ENCODE measurements around the gene IVNS1ABP.

- TF ChIP-seq EZH2 (IDR thresholded peaks at IDR 0.05; ENCODE audit: low read depth, unreplicated experiment) (no peak), CTCF (conservative IDR thresholded peaks at IDR 0.05; ENCODE audit: low read depth in 2 of 2) (no peak), JUNB (IDR thresholded peaks at IDR 0.05; ENCODE audit: unreplicated experiment) (no peak), NANOG (IDR thresholded peaks at IDR 0.05; ENCODE audit: borderline replicate concordance) (no peak), POLR2AphosphoS5 (IDR thresholded peaks at IDR 0.05; ENCODE audit: low read depth) (no peak), CREB1 (CRISPR knock-in tag; IDR thresholded peaks at IDR 0.05; ENCODE audit: low read depth) (no peak), REST (IDR thresholded peaks at IDR 0.05; ENCODE audit: unreplicated experiment) (no peak)
These were observed 31.9 kb upstream of the IVNS1ABP start for GRCh38 chr1:185348985-185349384.
